WTC11 (cell line): Measurements from ENCODE around the gene ARGFX. TPM values are rescaled to one million over a fixed set of nuclear protein-coding genes. Genes with fewer than 3 reads are reported as not detected.

Experiments
- ATAC-seq: fragments of 200-7000 bp; cut with Tn5 transposase; 2 replicates; pipeline ENCODE4 v1.10.0; 2021; ENCODE audit warnings: mild to moderate bottlenecking, moderate library complexity
- CTCF ChIA-PET: fragments of 300-600 bp; sonication (Branson Sonifier 250); formaldehyde crosslinking; loops from one replicate; lab custom pipeline; 2021; ENCODE audit warnings: antibody characterized with exemption; lab: Charles Lee
- POLR2A ChIA-PET: fragments of 350-600 bp; sonication (Branson Sonifier 250); formaldehyde crosslinking; loops from one replicate; lab custom pipeline; 2021; ENCODE audit warnings: antibody characterized with exemption; lab: Charles Lee
- DNase-seq: peaks from one replicate; pipeline ENCODE4 v3.0.0; 2021; ENCODE audit warnings: low spot score
- H3K27ac Mint-ChIP-seq: 2 replicates; pipeline ENCODE4 v1.8.0; 2021; ENCODE audit warnings: mixed read lengths
- H3K27me3 Mint-ChIP-seq: 2 replicates; pipeline ENCODE4 v1.8.0; 2021; ENCODE audit warnings: low read depth, mild to moderate bottlenecking, moderate library complexity, mixed read lengths
- H3K36me3 Mint-ChIP-seq: 2 replicates; pipeline ENCODE4 v1.8.0; 2021; ENCODE audit warnings: mixed read lengths
- H3K4me1 Mint-ChIP-seq: 2 replicates; pipeline ENCODE4 v1.8.0; 2022; ENCODE audit warnings: mixed read lengths
- H3K4me3 Mint-ChIP-seq: 2 replicates; pipeline ENCODE4 v1.8.0; 2021; ENCODE audit warnings: mild to moderate bottlenecking, moderate library complexity, mixed read lengths
- H3K9me3 Mint-ChIP-seq: 2 replicates; pipeline ENCODE4 v1.8.0; 2021; ENCODE audit warnings: mixed read lengths
- CREB1 ChIP-seq: sonication (generic); formaldehyde crosslinking; IDR thresholded peaks from 2 replicates; pipeline ENCODE4 v1.8.0; 2023; ENCODE audit warnings: mild to moderate bottlenecking, missing genetic modification reagents
- GABPB1 ChIP-seq: sonication (generic); formaldehyde crosslinking; IDR thresholded peaks from 2 replicates; pipeline ENCODE4 v1.8.1; 2023; ENCODE audit warnings: mild to moderate bottlenecking, missing genetic modification reagents
- GRHL2 ChIP-seq: fragments of 250-450 bp; sonication (Bioruptor Pico); IDR thresholded peaks from 2 replicates; pipeline ENCODE4 v1.8.0; 2022; ENCODE audit warnings: mild to moderate bottlenecking, moderate library complexity; ENCODE audit not compliant: insufficient replicate concordance, severe bottlenecking
- PRRX2 ChIP-seq: fragments of 250-450 bp; sonication (Bioruptor Pico); IDR thresholded peaks from 2 replicates; pipeline ENCODE4 v1.8.0; 2021; ENCODE audit warnings: mild to moderate bottlenecking
- SOX15 ChIP-seq: fragments of 250-450 bp; sonication (Bioruptor Pico); IDR thresholded peaks from 2 replicates; pipeline ENCODE4 v1.9.0; 2021; ENCODE audit warnings: mild to moderate bottlenecking
- TEAD1 ChIP-seq: sonication (generic); formaldehyde crosslinking; IDR thresholded peaks from 2 replicates; pipeline ENCODE4 v1.8.0; 2022; ENCODE audit warnings: mild to moderate bottlenecking, missing genetic modification reagents
- ZNF416 ChIP-seq: fragments of 250-450 bp; sonication (Bioruptor Pico); IDR thresholded peaks from 2 replicates; pipeline ENCODE4 v1.9.0; 2021; ENCODE audit warnings: mild to moderate bottlenecking, inconsistent platforms
- ZNF423 ChIP-seq: fragments of 250-450 bp; sonication (Bioruptor Pico); IDR thresholded peaks from 2 replicates; pipeline ENCODE4 v2.1.2; 2022; ENCODE audit warnings: mild to moderate bottlenecking, moderate library complexity
- total RNA-seq: library from RNA; stranded (reverse); gene quantifications from 3 replicates; pipeline ENCODE4 v1.2.3, GENCODE V29; 2021
- TF ChIP-seq, protein P1 (sequence below): sonication (generic); formaldehyde crosslinking; conservative IDR thresholded peaks from 2 replicates; pipeline ENCODE4 v1.8.1; 2022; ENCODE audit warnings: mild to moderate bottlenecking, missing genetic modification reagents
- TF ChIP-seq, protein P2 (sequence below): sonication (generic); formaldehyde crosslinking; IDR thresholded peaks from 2 replicates; pipeline ENCODE4 v1.8.0; 2023; ENCODE audit warnings: missing genetic modification reagents
- TF ChIP-seq, protein P3 (sequence below): fragments of 250-450 bp; sonication (Bioruptor Pico); IDR thresholded peaks from 2 replicates; pipeline ENCODE4 v1.9.0; 2021; ENCODE audit warnings: moderate library complexity, mild to moderate bottlenecking, inconsistent platforms, borderline replicate concordance
- TF ChIP-seq, protein P4 (sequence below): fragments of 250-450 bp; sonication (Bioruptor Pico); IDR thresholded peaks from 2 replicates; pipeline ENCODE4 v1.9.0; 2021; ENCODE audit warnings: mild to moderate bottlenecking, borderline replicate concordance
- TF ChIP-seq, protein P5 (sequence below): sonication (generic); formaldehyde crosslinking; IDR thresholded peaks from 2 replicates; pipeline ENCODE4 v1.8.0; 2022; ENCODE audit warnings: mild to moderate bottlenecking, missing genetic modification reagents
- TF ChIP-seq, protein P6 (sequence below): sonication (generic); formaldehyde crosslinking; IDR thresholded peaks from 2 replicates; pipeline ENCODE4 v1.8.1; 2023; ENCODE audit warnings: mild to moderate bottlenecking, moderate library complexity, missing genetic modification reagents
- TF ChIP-seq, protein P7 (sequence below): fragments of 200-600 bp; IDR thresholded peaks from 2 replicates; pipeline ENCODE4 v1.8.0; 2022; ENCODE audit warnings: antibody characterized with exemption

The ARGFX gene
- total RNA-seq, 1 experiment from 2014 or later = not detected

DNA sequence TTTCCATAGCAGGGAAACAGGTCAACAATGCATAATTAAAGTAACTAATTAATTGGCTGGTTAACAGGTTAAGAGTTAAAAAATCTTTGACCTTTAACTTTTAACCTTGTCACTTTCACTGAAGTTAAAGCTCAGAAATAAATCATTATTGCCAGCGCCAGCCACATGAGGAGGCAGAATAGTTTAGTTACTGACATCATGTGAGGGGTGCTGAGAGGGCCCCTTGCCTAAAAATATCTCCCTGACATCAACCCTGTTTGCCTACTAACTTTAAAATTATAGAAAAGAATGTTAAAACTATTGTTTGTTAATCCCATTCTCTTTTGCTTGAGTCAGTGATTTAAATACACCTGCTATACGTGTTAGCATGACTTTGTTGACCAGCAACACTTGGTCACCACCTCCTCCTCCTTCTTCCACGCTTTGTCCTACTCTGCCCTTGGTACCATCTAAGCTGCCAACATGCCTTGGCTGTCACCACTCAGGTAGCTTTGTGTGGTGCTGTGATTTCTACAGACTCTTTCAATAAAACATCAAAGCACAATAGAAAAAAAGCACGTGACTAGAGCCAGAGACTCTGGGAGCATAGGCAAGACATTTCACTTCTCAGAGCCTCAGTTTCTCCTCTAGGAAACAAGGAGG lies 28.1 kb downstream of the ARGFX start:
- POLR2A ChIA-PET = no interaction called here
- CTCF ChIA-PET = no interaction called here
- H3K27me3 Mint-ChIP-seq = no peaks in the 10 kb centered on the region

DNA sequence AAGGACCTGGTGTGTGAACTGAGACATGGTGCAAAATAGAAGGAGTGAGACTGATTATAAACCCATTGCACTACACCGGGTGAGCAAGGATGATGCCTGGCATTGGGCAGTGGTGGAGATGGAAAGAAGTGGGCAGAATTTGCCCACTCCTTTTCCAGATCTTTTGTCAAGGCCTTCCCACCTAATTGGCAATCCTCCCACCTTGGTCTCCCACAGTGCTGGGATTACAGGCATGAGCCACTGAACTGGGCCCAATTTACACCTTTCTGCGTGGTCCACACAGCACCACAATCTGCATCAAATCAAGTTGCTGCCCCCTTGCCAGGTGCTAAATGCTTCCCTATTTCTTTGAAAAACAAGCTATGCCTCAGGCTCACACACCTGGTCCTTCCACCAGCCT lies 30.8 kb downstream of the ARGFX start:
- DNase-seq (no peak), ATAC-seq (no peak)
- Mint-ChIP-seq H3K27ac (no peak overlapping the region), H3K4me3 (no peak overlapping the region), H3K9me3 (no peaks in the 10 kb centered on the region), H3K27me3 (no peaks in the 10 kb centered on the region), H3K4me1 (peaks cover 51% of the 10 kb centered on the region), H3K36me3 (no peaks in the 10 kb centered on the region)
- POLR2A ChIA-PET = no interaction called here
- CTCF ChIA-PET = interaction anchor here (0.7 kb wide), 1 partner anchor 60 kb away, joined by 3 read pairs; no protein-coding TSS in a partner anchor
- TF ChIP-seq, protein P1, sequence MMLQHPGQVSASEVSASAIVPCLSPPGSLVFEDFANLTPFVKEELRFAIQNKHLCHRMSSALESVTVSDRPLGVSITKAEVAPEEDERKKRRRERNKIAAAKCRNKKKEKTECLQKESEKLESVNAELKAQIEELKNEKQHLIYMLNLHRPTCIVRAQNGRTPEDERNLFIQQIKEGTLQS = no peak
- TF ChIP-seq ZNF423 (CRISPR knock-in tag) (no peak), GRHL2 (CRISPR knock-in tag) (no peak)

More for the DNA sequence above, 28.1 kb downstream of the ARGFX start:
- no peaks in the 10 kb centered on the region for H3K9me3 Mint-ChIP-seq
- H3K4me3 Mint-ChIP-seq = no peak overlapping the region
- TF ChIP-seq CREB1 (CRISPR knock-in tag) = no peak
- TF ChIP-seq ZNF416 (CRISPR knock-in tag) = no peak
- TF ChIP-seq, protein P2, sequence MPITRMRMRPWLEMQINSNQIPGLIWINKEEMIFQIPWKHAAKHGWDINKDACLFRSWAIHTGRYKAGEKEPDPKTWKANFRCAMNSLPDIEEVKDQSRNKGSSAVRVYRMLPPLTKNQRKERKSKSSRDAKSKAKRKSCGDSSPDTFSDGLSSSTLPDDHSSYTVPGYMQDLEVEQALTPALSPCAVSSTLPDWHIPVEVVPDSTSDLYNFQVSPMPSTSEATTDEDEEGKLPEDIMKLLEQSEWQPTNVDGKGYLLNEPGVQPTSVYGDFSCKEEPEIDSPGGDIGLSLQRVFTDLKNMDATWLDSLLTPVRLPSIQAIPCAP (CRISPR knock-in tag) = no peak
- TF ChIP-seq GRHL2 (CRISPR knock-in tag) = no peak
- TF ChIP-seq GABPB1 (CRISPR knock-in tag) = no peak
- TF ChIP-seq, protein P3, sequence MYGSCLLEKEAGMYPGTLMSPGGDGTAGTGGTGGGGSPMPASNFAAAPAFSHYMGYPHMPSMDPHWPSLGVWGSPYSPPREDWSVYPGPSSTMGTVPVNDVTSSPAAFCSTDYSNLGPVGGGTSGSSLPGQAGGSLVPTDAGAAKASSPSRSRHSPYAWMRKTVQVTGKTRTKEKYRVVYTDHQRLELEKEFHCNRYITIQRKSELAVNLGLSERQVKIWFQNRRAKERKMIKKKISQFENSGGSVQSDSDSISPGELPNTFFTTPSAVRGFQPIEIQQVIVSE = no peak
- TF ChIP-seq TEAD1 (CRISPR knock-in tag) = no peak
- TF ChIP-seq PRRX2 (CRISPR knock-in tag) = no peak
- TF ChIP-seq, protein P4, sequence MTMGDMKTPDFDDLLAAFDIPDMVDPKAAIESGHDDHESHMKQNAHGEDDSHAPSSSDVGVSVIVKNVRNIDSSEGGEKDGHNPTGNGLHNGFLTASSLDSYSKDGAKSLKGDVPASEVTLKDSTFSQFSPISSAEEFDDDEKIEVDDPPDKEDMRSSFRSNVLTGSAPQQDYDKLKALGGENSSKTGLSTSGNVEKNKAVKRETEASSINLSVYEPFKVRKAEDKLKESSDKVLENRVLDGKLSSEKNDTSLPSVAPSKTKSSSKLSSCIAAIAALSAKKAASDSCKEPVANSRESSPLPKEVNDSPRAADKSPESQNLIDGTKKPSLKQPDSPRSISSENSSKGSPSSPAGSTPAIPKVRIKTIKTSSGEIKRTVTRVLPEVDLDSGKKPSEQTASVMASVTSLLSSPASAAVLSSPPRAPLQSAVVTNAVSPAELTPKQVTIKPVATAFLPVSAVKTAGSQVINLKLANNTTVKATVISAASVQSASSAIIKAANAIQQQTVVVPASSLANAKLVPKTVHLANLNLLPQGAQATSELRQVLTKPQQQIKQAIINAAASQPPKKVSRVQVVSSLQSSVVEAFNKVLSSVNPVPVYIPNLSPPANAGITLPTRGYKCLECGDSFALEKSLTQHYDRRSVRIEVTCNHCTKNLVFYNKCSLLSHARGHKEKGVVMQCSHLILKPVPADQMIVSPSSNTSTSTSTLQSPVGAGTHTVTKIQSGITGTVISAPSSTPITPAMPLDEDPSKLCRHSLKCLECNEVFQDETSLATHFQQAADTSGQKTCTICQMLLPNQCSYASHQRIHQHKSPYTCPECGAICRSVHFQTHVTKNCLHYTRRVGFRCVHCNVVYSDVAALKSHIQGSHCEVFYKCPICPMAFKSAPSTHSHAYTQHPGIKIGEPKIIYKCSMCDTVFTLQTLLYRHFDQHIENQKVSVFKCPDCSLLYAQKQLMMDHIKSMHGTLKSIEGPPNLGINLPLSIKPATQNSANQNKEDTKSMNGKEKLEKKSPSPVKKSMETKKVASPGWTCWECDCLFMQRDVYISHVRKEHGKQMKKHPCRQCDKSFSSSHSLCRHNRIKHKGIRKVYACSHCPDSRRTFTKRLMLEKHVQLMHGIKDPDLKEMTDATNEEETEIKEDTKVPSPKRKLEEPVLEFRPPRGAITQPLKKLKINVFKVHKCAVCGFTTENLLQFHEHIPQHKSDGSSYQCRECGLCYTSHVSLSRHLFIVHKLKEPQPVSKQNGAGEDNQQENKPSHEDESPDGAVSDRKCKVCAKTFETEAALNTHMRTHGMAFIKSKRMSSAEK = no peak
- TF ChIP-seq, protein P5, sequence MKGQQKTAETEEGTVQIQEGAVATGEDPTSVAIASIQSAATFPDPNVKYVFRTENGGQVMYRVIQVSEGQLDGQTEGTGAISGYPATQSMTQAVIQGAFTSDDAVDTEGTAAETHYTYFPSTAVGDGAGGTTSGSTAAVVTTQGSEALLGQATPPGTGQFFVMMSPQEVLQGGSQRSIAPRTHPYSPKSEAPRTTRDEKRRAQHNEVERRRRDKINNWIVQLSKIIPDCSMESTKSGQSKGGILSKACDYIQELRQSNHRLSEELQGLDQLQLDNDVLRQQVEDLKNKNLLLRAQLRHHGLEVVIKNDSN (CRISPR knock-in tag) = no peak
- no peak for TF ChIP-seq SOX15 (CRISPR knock-in tag)
- TF ChIP-seq, protein P6, sequence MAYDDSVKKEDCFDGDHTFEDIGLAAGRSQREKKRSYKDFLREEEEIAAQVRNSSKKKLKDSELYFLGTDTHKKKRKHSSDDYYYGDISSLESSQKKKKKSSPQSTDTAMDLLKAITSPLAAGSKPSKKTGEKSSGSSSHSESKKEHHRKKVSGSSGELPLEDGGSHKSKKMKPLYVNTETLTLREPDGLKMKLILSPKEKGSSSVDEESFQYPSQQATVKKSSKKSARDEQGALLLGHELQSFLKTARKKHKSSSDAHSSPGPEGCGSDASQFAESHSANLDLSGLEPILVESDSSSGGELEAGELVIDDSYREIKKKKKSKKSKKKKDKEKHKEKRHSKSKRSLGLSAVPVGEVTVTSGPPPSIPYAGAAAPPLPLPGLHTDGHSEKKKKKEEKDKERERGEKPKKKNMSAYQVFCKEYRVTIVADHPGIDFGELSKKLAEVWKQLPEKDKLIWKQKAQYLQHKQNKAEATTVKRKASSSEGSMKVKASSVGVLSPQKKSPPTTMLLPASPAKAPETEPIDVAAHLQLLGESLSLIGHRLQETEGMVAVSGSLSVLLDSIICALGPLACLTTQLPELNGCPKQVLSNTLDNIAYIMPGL (CRISPR knock-in tag) = no peak
- TF ChIP-seq, protein P7, sequence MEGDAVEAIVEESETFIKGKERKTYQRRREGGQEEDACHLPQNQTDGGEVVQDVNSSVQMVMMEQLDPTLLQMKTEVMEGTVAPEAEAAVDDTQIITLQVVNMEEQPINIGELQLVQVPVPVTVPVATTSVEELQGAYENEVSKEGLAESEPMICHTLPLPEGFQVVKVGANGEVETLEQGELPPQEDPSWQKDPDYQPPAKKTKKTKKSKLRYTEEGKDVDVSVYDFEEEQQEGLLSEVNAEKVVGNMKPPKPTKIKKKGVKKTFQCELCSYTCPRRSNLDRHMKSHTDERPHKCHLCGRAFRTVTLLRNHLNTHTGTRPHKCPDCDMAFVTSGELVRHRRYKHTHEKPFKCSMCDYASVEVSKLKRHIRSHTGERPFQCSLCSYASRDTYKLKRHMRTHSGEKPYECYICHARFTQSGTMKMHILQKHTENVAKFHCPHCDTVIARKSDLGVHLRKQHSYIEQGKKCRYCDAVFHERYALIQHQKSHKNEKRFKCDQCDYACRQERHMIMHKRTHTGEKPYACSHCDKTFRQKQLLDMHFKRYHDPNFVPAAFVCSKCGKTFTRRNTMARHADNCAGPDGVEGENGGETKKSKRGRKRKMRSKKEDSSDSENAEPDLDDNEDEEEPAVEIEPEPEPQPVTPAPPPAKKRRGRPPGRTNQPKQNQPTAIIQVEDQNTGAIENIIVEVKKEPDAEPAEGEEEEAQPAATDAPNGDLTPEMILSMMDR = no peak
- H3K27ac Mint-ChIP-seq = no peak overlapping the region
- DNase-seq = no peak
- no peak for ATAC-seq
- H3K36me3 Mint-ChIP-seq = no peaks in the 10 kb centered on the region
- peaks cover 61% of the 10 kb centered on the region for H3K4me1 Mint-ChIP-seq
